HG03045 (cell line): ENCODE data around the gene GPR107.

ENCODE experiments used
- ATAC-seq: cut with Tn5 transposase; IDR thresholded peaks from one replicate; pipeline ENCODE4 v1.9.1; 2021; ENCODE audit warnings: mild to moderate bottlenecking, moderate library complexity; ENCODE audit not compliant: unreplicated experiment

Gene GPR107

GRCh38 chr9:130027533-130028365 is 26.0 kb upstream of the GPR107 start:
- no peak for ATAC-seq

- ATAC-seq = no peak
Measured at GRCh38 chr9:130028493-130029222, 25.0 kb upstream of the GPR107 start.

GRCh38 chr9:130029223-130029973 is 24.3 kb upstream of the GPR107 start:
- no peak for ATAC-seq

DNA sequence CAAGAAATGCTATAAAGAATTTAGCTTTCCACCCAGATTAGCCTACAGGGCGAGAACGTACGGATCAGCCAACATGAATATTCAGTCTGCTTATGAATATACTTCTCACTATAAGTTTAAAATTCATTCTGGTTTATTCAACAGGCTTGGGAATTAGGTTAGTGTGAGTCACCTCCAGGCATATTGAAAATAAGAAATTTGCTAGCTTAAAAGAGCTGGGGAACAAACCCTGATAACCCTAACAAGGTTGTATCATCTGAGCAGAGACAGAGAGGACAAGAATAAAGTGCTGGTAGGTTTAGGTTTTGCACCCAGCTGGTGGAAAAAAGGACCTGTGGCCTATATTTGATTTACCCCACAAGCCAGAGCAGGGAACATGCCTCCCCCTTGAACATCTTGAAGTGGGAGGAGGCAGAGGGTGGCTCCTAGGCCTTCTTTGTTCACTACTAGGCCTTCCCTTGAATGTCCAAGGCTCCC is 23.0 kb upstream of the GPR107 start:
- ATAC-seq = no peak

- ATAC-seq = no peak
Measured at GRCh38 chr9:130034570-130034969, 19.1 kb upstream of the GPR107 start.

DNA sequence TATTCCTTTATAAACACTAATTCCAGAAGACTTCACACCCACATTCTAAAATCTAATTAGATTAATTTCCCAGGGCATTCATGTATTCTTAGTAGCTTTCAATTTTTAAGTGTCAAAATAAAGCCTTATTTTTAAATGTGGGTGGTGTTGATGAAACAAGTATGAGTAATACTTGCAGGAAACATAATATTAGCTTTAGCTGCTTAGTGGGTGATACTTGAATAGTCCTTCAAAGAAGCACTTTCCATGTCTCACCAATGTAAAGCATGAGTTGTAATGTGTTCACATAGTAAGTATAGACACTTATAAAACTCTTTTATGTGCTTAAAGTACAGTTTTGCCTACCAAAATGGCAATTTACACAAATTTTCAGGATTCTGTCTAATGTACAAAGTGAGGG is 17.6 kb upstream of the GPR107 start:
- ATAC-seq = no peak

GRCh38 chr9:130039528-130040147 is 14.1 kb upstream of the GPR107 start:
- ATAC-seq = no peak

GRCh38 chr9:130040984-130041647 is 12.6 kb upstream of the GPR107 start:
- ATAC-seq = no peak

DNA sequence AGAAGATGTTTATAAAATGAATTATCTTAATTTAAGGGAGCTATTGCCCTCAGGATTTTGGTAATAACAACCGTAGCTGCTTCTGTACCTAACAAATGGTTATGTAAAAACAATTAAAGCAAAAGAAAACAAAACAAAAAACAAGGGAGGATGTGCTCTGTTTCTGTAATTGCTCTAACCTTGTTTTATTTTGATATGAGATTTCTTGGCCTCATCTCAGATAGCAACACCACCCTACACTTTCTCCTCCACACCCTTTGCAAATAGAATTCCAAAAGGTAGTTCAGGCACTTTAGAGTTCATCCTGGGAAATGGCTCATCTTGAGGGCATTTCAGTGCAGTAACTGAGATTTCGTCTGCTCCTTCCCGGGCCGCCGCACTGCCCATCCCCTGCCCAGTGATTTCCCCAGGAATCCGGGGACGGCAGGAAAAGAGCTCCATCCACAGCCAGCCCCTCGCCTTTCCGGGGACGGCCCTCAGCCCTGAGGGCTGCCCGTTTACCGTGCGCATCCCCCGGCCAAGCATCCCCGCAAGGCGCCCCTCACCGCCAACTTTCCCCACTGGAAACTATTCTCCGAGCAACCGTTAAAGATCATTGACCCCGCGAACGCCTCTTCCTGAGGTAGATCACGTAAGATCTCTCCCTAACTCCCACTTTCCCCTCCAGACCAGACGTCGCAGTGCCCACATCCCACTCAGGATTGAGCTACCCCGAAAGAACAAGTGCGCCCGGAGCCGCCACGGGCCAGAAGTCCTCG is 11.9 kb upstream of the GPR107 start:
- ATAC-seq = no peak

DNA sequence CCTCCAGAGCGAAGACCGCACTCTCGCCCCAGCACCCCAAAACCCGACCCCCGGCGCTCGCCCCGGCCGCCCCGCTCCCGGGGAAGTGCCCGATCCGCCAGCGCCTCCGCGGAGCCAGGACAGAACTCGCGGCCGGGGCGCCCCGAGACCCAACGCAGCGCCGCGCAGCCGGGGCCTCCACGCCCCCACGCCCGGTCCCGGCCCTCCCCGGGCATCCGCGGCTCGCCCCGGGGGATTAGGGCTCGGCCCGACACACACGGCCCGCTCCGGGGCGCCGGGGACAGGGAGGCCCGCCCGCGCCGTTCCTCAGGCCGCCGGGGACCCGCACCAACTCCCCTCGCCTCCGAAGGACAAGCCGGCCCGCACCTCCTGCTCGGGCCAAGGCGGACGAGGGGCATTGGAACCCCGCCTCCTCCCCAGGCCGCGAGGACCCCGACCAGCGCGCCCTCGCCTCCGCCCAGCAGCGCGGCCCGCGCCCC is 11.3 kb upstream of the GPR107 start:
- peak; percentile 24 for ATAC-seq

DNA sequence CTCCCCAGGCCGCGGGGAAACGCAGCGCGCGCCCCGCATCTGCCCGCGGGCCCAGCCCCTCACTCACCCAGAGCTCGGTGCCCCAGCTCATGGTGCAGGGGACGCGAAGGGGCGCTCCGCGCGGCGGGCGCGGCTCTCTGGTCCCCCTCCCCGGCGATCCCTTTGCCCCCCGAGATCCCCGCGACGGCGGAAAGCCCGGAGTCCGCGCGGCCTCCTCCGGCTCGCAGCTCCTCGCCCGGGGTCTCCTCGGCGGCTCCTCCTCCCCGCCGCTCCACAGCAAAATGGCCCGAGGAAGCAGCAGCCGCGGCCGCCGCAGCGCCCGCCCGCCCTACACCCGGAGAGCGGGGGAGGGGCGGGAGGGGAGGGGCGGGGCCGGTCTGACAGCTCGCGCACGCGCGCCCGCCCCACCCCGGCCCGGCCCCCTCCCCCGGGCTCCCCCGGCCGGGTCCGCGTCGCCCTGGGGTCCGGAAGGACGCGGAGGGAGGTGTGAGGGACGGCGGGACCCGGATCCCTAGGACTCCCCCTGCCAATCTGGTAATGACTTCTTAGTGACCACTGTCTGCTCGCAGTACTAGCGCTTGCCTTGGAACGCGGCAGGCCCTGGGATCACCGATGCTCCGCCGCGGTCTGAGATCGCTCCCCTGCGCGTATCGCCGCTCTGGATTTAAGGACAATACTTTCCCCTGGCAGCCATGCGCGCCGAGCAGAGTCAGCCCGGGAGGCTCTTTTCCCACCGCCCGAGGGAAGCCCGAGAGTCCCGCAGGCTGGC is 10.6 kb upstream of the GPR107 start, which contains the start of gene FNBP1:
Gene FNBP1, minus strand, starts transcription at position 305 of the 769 bp plus-strand sequence. Its CDS starts 214 bp downstream, at position 91.
- ATAC-seq = peak; percentile 44

- ATAC-seq = no peak
Measured at GRCh38 chr9:130043654-130044623, 9.8 kb upstream of the GPR107 start.

- no peak for ATAC-seq
Measured at GRCh38 chr9:130045725-130046450, 7.8 kb upstream of the GPR107 start.

DNA sequence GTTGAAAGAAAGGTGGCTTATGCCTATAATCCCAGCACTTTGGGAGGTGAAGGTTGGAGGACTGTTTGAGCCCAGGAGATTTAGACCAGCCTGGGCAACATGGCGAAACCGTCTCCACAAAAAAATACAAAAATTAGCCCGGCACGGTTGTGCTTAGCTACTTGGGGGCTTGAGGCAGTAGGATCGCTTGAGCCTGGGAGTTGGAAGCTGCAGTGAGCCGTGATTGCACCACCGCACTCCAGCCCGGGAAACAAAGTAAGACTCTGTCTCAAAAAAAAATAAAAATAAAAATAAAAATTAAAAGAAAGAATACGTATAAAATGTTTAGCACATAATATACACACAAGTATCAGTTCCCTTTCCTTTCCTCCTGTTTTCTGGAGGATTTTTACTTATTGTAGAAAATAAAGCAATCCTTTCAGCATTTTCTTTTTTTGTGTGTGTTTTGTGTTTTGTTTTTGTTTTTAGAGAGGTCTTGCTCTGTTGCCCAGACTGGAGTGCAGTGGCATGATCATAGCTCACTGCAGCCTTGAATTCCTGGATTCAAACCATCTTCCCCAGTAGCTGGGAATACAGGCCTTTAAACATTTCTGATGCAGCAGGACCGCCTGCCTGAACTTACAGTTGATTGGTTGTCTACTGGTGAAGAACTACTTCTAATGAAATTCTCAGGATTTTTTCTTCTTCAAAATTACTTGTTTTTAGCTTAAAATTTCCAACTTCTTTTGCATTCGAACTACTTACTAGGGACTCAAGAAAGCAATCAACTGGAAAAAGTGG is 4.1 kb upstream of the GPR107 start:
- no peak for ATAC-seq

GRCh38 chr9:130050462-130050861 is 3.2 kb upstream of the GPR107 start:
- ATAC-seq = no peak

GRCh38 chr9:130051855-130052254 is 1.9 kb upstream of the GPR107 start:
- ATAC-seq = no peak
